H1 (cell line): Measurements from ENCODE around the gene FGFR2. TPM values are rescaled to one million over a fixed set of nuclear protein-coding genes. Genes with fewer than 3 reads are reported as not detected.

ENCODE experiments used
- EP300 ChIP-seq, 2 experiments: IDR thresholded peaks; 1 replicate in 1 of 2; 2 replicates in 1 of 2; pipeline ENCODE4 v1.6.1; 2011 to 2012; ENCODE audit warnings: low read depth in 2 of 2, low read length in 2 of 2, mild to moderate bottlenecking in 2 of 2, borderline replicate concordance in 1 of 2, inconsistent platforms in 1 of 2, moderate library complexity in 1 of 2
- HDAC2 ChIP-seq, 2 experiments: fragments of 300-600 bp in 1 of 2; sonication (generic) in 1 of 2; IDR thresholded peaks; 2 replicates each; pipeline ENCODE4 v1.6.1; 2011 to 2012; ENCODE audit warnings: low read depth in 2 of 2, low read length in 2 of 2, mild to moderate bottlenecking in 2 of 2, moderate library complexity in 2 of 2, borderline replicate concordance in 1 of 2, inconsistent platforms in 1 of 2
- PHF8 ChIP-seq: fragments of 200-600 bp; sonication (generic); conservative IDR thresholded peaks from 2 replicates; pipeline ENCODE4 v1.7.1; 2012; ENCODE audit warnings: low read depth, mild to moderate bottlenecking, inconsistent platforms, low read length, moderate library complexity
- TCF12 ChIP-seq: IDR thresholded peaks from 2 replicates; pipeline ENCODE4 v1.6.1; 2011; ENCODE audit warnings: low read depth, mild to moderate bottlenecking, low read length
- polyA plus RNA-seq, 7 experiments: library from polyadenylated mRNA; depleted of rRNA in 3 of 7; stranded (reverse) in 5 of 7; unstranded in 2 of 7; fragments of >200 nt in 5 of 7; fragments of 200-250 nt in 2 of 7; gene quantifications; 1 replicate in 5 of 7; 2 replicates in 1 of 7; 4 replicates in 1 of 7; pipeline versions ENCODE4 v1.2.1 to v1.2.3, GENCODE V29; 2011 to 2013; ENCODE audit warnings: missing spikeins in 2 of 7, mixed read lengths in 2 of 7
- total RNA-seq: library from RNA; stranded (reverse); fragmentation: NEBNext Ultra II Directional; extraction: Animal tissue kit (Norgen Biotek cat#: 25700); gene quantifications from 2 replicates; pipeline ENCODE4 v1.2.1, GENCODE V29; 2021
- TF ChIP-seq, protein P1 (sequence below): IDR thresholded peaks from 2 replicates; pipeline ENCODE4 v1.6.1; 2011; ENCODE audit warnings: low read length, improper control_type of control experiment

Gene FGFR2
- total and polyA plus RNA-seq, 2 of the 8 experiments (the other 6 are each of a cell fraction or from before 2014, with no cell fraction given): 50.2 to 81.2 TPM

DNA sequence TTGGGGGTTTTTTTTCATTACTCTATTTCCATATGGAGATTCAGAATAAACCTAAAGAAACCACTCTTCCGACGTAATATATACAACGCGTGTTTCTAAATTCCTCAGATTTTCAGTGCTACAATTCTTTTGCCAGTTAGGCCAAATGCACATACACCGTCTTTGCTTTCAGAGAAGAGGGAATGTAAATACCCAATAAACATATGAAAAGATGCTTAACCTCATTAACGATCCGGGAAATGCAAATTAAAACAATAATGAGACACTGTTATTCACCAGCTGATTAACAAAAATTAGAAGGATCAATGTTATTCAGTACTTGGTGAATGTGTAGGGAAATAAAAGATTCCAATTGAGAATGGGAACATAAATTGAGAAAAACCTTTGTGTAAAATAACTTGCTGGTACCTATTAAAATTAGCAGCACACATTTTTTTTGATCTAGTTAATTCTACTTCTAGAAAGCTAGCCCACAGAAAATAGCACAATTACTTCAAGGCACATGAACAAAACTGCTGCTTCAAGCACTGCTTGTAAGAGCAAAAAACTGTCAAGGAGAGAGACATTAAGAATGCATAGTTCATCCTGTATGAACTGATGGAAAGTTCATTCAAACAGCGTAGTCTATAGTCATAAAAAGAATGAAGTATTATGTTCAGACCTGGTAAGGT is 56.7 kb downstream of the FGFR2 start (continued):
- TF ChIP-seq TCF12: no peak
- TF ChIP-seq PHF8: no peak
- no peak for TF ChIP-seq EP300 (IDR thresholded peaks at IDR 0.05; ENCODE audit: borderline replicate concordance in 1 of 2, low read depth in 2 of 2, low read length in 2 of 2)
- TF ChIP-seq, protein P1, sequence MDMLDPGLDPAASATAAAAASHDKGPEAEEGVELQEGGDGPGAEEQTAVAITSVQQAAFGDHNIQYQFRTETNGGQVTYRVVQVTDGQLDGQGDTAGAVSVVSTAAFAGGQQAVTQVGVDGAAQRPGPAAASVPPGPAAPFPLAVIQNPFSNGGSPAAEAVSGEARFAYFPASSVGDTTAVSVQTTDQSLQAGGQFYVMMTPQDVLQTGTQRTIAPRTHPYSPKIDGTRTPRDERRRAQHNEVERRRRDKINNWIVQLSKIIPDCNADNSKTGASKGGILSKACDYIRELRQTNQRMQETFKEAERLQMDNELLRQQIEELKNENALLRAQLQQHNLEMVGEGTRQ: no peak
- no peak for TF ChIP-seq HDAC2 (IDR thresholded peaks at IDR 0.05; ENCODE audit: borderline replicate concordance in 1 of 2, low read depth in 2 of 2, low read length in 2 of 2)
